ENCODE measurements around the gene LRRC58.

- no peak for TF ChIP-seq EP300 (IDR thresholded peaks at IDR 0.05)
- no peak for TF ChIP-seq CTCF (IDR thresholded peaks at IDR 0.05)
Observed at GRCh38 chr3:120338517-120338916, 10.6 kb downstream of the LRRC58 start.

Data from upper lobe of left lung (tissue), 4 donors.